Tibial nerve (tissue), 4 donors: ENCODE results near the gene PXDN.

Experiments
- CTCF ChIP-seq, 5 experiments: fragments of 200-600 bp in 3 of 5; fragments of 450-650 bp in 2 of 5; sonication (generic) in 3 of 5; IDR thresholded peaks; one replicate each; pipeline ENCODE4 v1.5.1; 2016 to 2019; ENCODE audit warnings: antibody characterized with exemption in 5 of 5, mild to moderate bottlenecking in 3 of 5, moderate library complexity in 2 of 5
- EP300 ChIP-seq, 2 donors: sonication (generic); formaldehyde crosslinking; IDR thresholded peaks; one replicate each; pipeline ENCODE4 v1.6.1; 2017; ENCODE audit warnings: antibody characterized with exemption in 2 of 2, mild to moderate bottlenecking in 1 of 2
- POLR2A ChIP-seq, 2 donors: fragments of 450-650 bp; IDR thresholded peaks; one replicate each; pipeline ENCODE4 v1.6.1; 2017; ENCODE audit warnings: antibody characterized with exemption in 2 of 2, mild to moderate bottlenecking in 2 of 2, moderate library complexity in 2 of 2

- TF ChIP-seq CTCF (IDR thresholded peaks at IDR 0.05) (no peak), POLR2A (IDR thresholded peaks at IDR 0.05) (no peak), EP300 (IDR thresholded peaks at IDR 0.05) (no peak)
These were observed 143.3 kb downstream of the PXDN start for GRCh38 chr2:1601067-1601412.
